Measurements from ENCODE around the gene IL1RAPL2. TPM values are rescaled to one million over a fixed set of nuclear protein-coding genes. Genes with fewer than 3 reads are reported as not detected.
"Not testable (repeated sequence)": the region's sequence is repeated elsewhere in the genome, so short reads cannot be mapped to it uniquely, and the experiment has no call there.

IL1RAPL2 gene
- total RNA-seq, 1 experiment from 2014 or later, result not detected

GRCh38 chrX:105168577-105168976 is 602.6 kb downstream of the IL1RAPL2 start:
- no peak for DNase-seq (ENCODE audit: low read depth)

GRCh38 chrX:105173071-105173470 is 607.1 kb downstream of the IL1RAPL2 start:
- no peak for DNase-seq (ENCODE audit: low read depth)

- DNase-seq (ENCODE audit: low read depth), result no peak
These were observed 613.6 kb downstream of the IL1RAPL2 start for GRCh38 chrX:105179644-105180043.

GRCh38 chrX:105189093-105189492 is 623.1 kb downstream of the IL1RAPL2 start:
- DNase-seq (ENCODE audit: low read depth), result no peak

- DNase-seq (ENCODE audit: low read depth), result peak; percentile 2
These were observed 624.4 kb downstream of the IL1RAPL2 start for GRCh38 chrX:105190252-105190853.

- no peak for DNase-seq (ENCODE audit: low read depth)
These were observed 625.9 kb downstream of the IL1RAPL2 start for GRCh38 chrX:105191878-105192277.

GRCh38 chrX:105209406-105209805 is 643.4 kb downstream of the IL1RAPL2 start:
- no peak for DNase-seq (ENCODE audit: low read depth)

- DNase-seq (ENCODE audit: low read depth), result no peak
These were observed 644.3 kb downstream of the IL1RAPL2 start for GRCh38 chrX:105210258-105210657.

GRCh38 chrX:105211066-105211575 is 645.1 kb downstream of the IL1RAPL2 start:
- DNase-seq (ENCODE audit: low read depth), result no peak

- DNase-seq (ENCODE audit: low read depth), result no peak
These were observed 653.7 kb downstream of the IL1RAPL2 start for GRCh38 chrX:105219454-105220401.

- DNase-seq (ENCODE audit: low read depth), result no peak
These were observed 654.6 kb downstream of the IL1RAPL2 start, which contains the start of gene TEX13A for GRCh38 chrX:105220636-105221035. Gene TEX13A (minus strand): TSS chrX:105220694. CDS start chrX:105220397, 297 bp downstream.

- no peak for DNase-seq (ENCODE audit: low read depth)
These were observed 655.4 kb downstream of the IL1RAPL2 start for GRCh38 chrX:105221374-105221773.

- no peak for DNase-seq (ENCODE audit: low read depth)
These were observed 660.5 kb downstream of the IL1RAPL2 start for GRCh38 chrX:105226499-105226898.

GRCh38 chrX:105228602-105229001 is 662.6 kb downstream of the IL1RAPL2 start:
- no peak for DNase-seq (ENCODE audit: low read depth)

GRCh38 chrX:105229146-105229545 is 663.1 kb downstream of the IL1RAPL2 start:
- no peak for DNase-seq (ENCODE audit: low read depth)

- DNase-seq (ENCODE audit: low read depth), result not testable (repeated sequence)
These were observed 671.4 kb downstream of the IL1RAPL2 start for GRCh38 chrX:105237407-105237806.

GRCh38 chrX:105241056-105241455 is 675.1 kb downstream of the IL1RAPL2 start:
- no peak for DNase-seq (ENCODE audit: low read depth)

GRCh38 chrX:105260291-105261043 is 694.5 kb downstream of the IL1RAPL2 start:
- DNase-seq (ENCODE audit: low read depth), result no peak

- no peak for DNase-seq (ENCODE audit: low read depth)
These were observed 697.2 kb downstream of the IL1RAPL2 start for GRCh38 chrX:105263171-105263570.

- no peak for DNase-seq (ENCODE audit: low read depth)
These were observed 697.8 kb downstream of the IL1RAPL2 start for GRCh38 chrX:105263801-105264200.

- no peak for DNase-seq (ENCODE audit: low read depth)
These were observed 699.1 kb downstream of the IL1RAPL2 start for GRCh38 chrX:105265093-105265492.

GRCh38 chrX:105266456-105266855 is 700.5 kb downstream of the IL1RAPL2 start:
- no peak for DNase-seq (ENCODE audit: low read depth)
